Measurements from ENCODE around the gene MDFIC. TPM values are rescaled to one million over a fixed set of nuclear protein-coding genes. Genes with fewer than 3 reads are reported as not detected.

Gene MDFIC
- total RNA-seq, 6 donors from 2014 or later: 13.8 to 63.9 (median 31.8) TPM

DNA sequence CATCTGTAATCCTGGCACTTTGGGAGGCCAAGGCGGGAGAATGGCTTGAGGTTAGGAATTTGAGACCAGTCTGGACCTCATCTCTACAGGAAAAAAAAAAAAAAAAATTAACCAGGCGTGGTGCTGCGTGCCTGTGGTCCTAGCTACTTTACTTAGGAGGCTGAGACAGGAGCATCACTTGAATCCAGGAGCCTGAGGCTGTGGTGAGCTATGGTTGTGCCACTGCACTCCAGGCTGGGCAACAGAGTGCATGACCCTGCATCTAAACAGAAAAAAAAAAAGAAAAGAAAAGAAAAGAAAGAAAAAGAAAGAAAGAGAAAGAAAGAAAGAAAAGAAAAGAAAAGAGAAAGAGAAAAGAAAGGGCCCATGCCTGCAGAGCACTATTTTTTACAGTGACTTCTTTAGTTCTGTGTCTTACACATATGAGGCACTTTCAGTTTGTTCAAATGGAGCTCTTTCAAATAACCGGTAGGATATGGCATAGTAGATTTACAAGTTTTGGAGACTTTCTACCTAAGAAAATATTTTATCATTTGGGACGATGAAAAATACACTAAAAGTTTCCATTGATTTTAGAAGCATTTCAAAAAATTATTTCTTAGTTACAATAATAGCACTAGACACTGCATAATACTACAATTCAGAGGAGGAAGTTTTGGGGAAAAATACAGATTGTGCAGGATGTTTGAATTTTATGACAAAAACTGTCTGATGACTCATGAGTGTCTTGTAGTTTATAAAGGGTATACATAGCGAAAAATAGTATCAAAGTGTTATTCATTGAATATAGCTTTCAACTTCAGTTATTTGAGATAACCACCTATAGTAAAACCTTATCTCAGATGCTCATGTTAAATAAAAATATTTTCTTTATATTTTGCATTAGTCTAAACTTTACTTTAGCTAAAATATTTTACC is 75.9 kb downstream of the MDFIC start:
- H3K9me3 ChIP-seq: no peaks in the 10 kb centered on the region
- no peak overlapping the region for H3K27ac ChIP-seq
- WGBS, 2 donors: 94 to 95% methylated on average over 6 of the region's 6 CpGs
- DNase-seq (no peak), ATAC-seq (ENCODE audit: low FRiP score in 2 of 2) (no peak)
- H3K27me3 ChIP-seq: no peaks in the 10 kb centered on the region
- H3K4me3 ChIP-seq: no peak overlapping the region
- peaks cover 0 to 5% (median 1%) of the 10 kb centered on the region in 4 donors for H3K4me1 ChIP-seq
- no peaks in the 10 kb centered on the region for H3K36me3 ChIP-seq
- TF ChIP-seq EP300 (IDR thresholded peaks at IDR 0.05) (no peak), POLR2A (IDR thresholded peaks at IDR 0.05) (no peak), POLR2AphosphoS5 (IDR thresholded peaks at IDR 0.05) (no peak)
- TF ChIP-seq, protein P1, sequence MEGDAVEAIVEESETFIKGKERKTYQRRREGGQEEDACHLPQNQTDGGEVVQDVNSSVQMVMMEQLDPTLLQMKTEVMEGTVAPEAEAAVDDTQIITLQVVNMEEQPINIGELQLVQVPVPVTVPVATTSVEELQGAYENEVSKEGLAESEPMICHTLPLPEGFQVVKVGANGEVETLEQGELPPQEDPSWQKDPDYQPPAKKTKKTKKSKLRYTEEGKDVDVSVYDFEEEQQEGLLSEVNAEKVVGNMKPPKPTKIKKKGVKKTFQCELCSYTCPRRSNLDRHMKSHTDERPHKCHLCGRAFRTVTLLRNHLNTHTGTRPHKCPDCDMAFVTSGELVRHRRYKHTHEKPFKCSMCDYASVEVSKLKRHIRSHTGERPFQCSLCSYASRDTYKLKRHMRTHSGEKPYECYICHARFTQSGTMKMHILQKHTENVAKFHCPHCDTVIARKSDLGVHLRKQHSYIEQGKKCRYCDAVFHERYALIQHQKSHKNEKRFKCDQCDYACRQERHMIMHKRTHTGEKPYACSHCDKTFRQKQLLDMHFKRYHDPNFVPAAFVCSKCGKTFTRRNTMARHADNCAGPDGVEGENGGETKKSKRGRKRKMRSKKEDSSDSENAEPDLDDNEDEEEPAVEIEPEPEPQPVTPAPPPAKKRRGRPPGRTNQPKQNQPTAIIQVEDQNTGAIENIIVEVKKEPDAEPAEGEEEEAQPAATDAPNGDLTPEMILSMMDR (IDR thresholded peaks at IDR 0.05): no peak

DNA sequence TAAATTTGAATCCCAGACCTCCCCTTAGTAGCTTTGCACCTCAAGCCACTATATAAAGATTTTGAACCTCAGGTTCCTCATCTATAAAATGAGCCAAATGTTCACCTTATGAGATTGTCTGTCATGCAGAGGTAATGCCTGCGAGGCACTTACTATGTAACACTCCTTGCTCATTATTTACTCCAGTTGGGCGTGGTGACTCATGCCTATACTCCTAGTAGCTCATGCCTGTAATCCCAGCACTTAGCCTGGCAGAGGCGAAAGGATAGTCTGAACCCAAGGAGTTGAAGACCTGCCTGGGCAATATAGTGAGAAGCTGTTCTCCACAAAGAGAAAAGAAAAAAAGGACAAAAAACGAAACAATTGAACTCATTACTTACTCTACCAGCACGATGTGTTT is 82.2 kb downstream of the MDFIC start:
- no peak overlapping the region for H3K27ac ChIP-seq
- H3K4me3 ChIP-seq: no peak overlapping the region
- no peaks in the 10 kb centered on the region for H3K36me3 ChIP-seq
- 94 to 95% methylated on average over 5 of the region's 5 CpGs for WGBS, 2 donors
- no peak for DNase-seq
- no peaks in the 10 kb centered on the region for H3K27me3 ChIP-seq
- ATAC-seq (ENCODE audit: low FRiP score in 2 of 2): no peak
- TF ChIP-seq EP300 (IDR thresholded peaks at IDR 0.05) (no peak), POLR2AphosphoS5 (IDR thresholded peaks at IDR 0.05) (no peak), POLR2A (IDR thresholded peaks at IDR 0.05) (no peak)
- TF ChIP-seq, protein P1 (IDR thresholded peaks at IDR 0.05): no peak
- no peaks in the 10 kb centered on the region for H3K9me3 ChIP-seq
- peaks cover 13 to 25% (median 22%) of the 10 kb centered on the region in 4 donors for H3K4me1 ChIP-seq

- Histone ChIP-seq H3K4me3 (no peak overlapping the region), H3K27me3 (no peaks in the 10 kb centered on the region), H3K4me1 (peaks cover 23 to 37% (median 33%) of the 10 kb centered on the region in 4 donors), H3K9me3 (no peaks in the 10 kb centered on the region), H3K27ac (no peak overlapping the region), H3K36me3 (no peaks in the 10 kb centered on the region)
- DNase-seq (no peak), ATAC-seq (ENCODE audit: low FRiP score in 2 of 2) (no peak)
- WGBS, 2 donors: 84 to 90% methylated on average over 2 of the region's 2 CpGs
- TF ChIP-seq, protein P1 (IDR thresholded peaks at IDR 0.05): no peak
- TF ChIP-seq EP300 (IDR thresholded peaks at IDR 0.05) (no peak), POLR2AphosphoS5 (IDR thresholded peaks at IDR 0.05) (no peak), POLR2A (IDR thresholded peaks at IDR 0.05) (no peak)
Observed at GRCh38 chr7:115005251-115005650, 83.4 kb downstream of the MDFIC start.

- Histone ChIP-seq H3K27ac (no peak overlapping the region), H3K36me3 (no peaks in the 10 kb centered on the region), H3K27me3 (no peaks in the 10 kb centered on the region), H3K9me3 (no peaks in the 10 kb centered on the region), H3K4me3 (no peak overlapping the region), H3K4me1 (peaks cover 23 to 43% (median 35%) of the 10 kb centered on the region in 4 donors)
- DNase-seq (no peak), ATAC-seq (ENCODE audit: low FRiP score in 2 of 2) (no peak)
- WGBS, 2 donors: 87 to 99% methylated on average over 4 of the region's 4 CpGs
- TF ChIP-seq POLR2AphosphoS5 (IDR thresholded peaks at IDR 0.05): no peak
Observed at GRCh38 chr7:115005953-115006352, 84.1 kb downstream of the MDFIC start.

DNA sequence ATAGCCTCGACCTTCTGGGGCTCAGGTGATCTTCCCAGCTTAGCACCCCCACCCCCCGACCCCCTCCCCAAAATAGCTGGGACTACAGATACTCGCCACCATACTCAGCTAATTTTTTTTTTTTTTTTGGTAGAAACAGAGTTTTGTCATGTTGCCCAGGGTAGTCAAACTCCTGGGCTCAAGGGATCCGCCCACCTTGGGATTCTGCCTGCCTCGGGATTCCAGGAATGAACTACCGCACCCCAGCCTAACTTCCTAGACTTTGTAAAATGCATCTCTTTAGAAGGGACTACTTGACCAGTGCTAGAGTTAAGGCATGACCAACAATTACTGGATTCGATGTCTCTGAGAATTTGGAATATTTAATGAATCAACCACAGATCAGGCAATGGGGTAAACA is 85.9 kb downstream of the MDFIC start:
- Histone ChIP-seq H3K9me3 (no peaks in the 10 kb centered on the region), H3K4me3 (no peak overlapping the region), H3K4me1 (peaks cover 23 to 42% (median 36%) of the 10 kb centered on the region in 4 donors), H3K27ac (peak overlapping the region in 3 of 4 donors; percentile 6 to 76 (median 57)), H3K27me3 (no peaks in the 10 kb centered on the region), H3K36me3 (no peaks in the 10 kb centered on the region)
- TF ChIP-seq POLR2A (IDR thresholded peaks at IDR 0.05) (no peak), POLR2AphosphoS5 (IDR thresholded peaks at IDR 0.05) (no peak), EP300 (IDR thresholded peaks at IDR 0.05) (no peak)
- TF ChIP-seq, protein P1 (IDR thresholded peaks at IDR 0.05): no peak
- ATAC-seq (ENCODE audit: low FRiP score in 2 of 2) (no peak), DNase-seq (no peak)
- WGBS, 2 donors: 85 to 86% methylated on average over 7 of the region's 7 CpGs

All from upper lobe of left lung (tissue), 6 donors.